Naive B cell (primary cell): ENCODE data around the gene ARHGAP12. TPM values are rescaled to one million over a fixed set of nuclear protein-coding genes. Genes with fewer than 3 reads are reported as not detected.

Experiments used
- ATAC-seq, 2 donors: fragments of 150-1000 bp; cut with Tn5 transposase; 2 replicates each; pipeline ENCODE4 v1.10.0; 2021; ENCODE audit warnings: low read depth in 2 of 2, mild to moderate bottlenecking in 2 of 2, moderate library complexity in 2 of 2
- DNase-seq: peaks from one replicate; pipeline ENCODE4 v3.0.0; 2022
- H3K27ac Mint-ChIP-seq, 6 donors: one replicate each; pipeline ENCODE4 v1.8.0; 2020 to 2022; ENCODE audit warnings: mild to moderate bottlenecking in 6 of 6, mixed read lengths in 6 of 6, moderate library complexity in 5 of 6, inconsistent platforms in 2 of 6
- H3K27me3 Mint-ChIP-seq, 3 donors: one replicate each; pipeline ENCODE4 v1.8.0; 2021 to 2022; ENCODE audit warnings: mixed read lengths in 3 of 3, mild to moderate bottlenecking in 1 of 3
- H3K36me3 Mint-ChIP-seq, 2 donors: one replicate each; pipeline ENCODE4 v1.8.0; 2020 to 2022; ENCODE audit warnings: mixed read lengths in 2 of 2, inconsistent platforms in 1 of 2, mild to moderate bottlenecking in 1 of 2
- H3K4me1 Mint-ChIP-seq, 3 donors: one replicate each; pipeline ENCODE4 v1.8.0; 2020 to 2022; ENCODE audit warnings: mixed read lengths in 3 of 3, inconsistent platforms in 1 of 3, mild to moderate bottlenecking in 1 of 3, moderate library complexity in 1 of 3
- H3K4me3 Mint-ChIP-seq, 8 donors: one replicate each; pipeline ENCODE4 v1.8.0; 2020 to 2022; ENCODE audit warnings: mild to moderate bottlenecking in 8 of 8, mixed read lengths in 8 of 8, moderate library complexity in 8 of 8, inconsistent platforms in 2 of 8
- H3K9me3 Mint-ChIP-seq, 7 donors: one replicate each; pipeline ENCODE4 v1.8.0; 2020 to 2022; ENCODE audit warnings: mixed read lengths in 7 of 7, mild to moderate bottlenecking in 5 of 7, inconsistent platforms in 2 of 7, moderate library complexity in 1 of 7
- polyA plus RNA-seq, 6 donors: library from polyadenylated mRNA; unstranded; fragments of 300-500 nt; fragmentation: Illumina TruSeq; gene quantifications; one replicate each; pipeline ENCODE4 v1.2.3, GENCODE V29; 2021; ENCODE audit warnings: low read depth in 6 of 6

The ARHGAP12 gene
- polyA plus RNA-seq, 6 donors from 2014 or later, result 13.1 to 18.2 (median 15.1) TPM

DNA sequence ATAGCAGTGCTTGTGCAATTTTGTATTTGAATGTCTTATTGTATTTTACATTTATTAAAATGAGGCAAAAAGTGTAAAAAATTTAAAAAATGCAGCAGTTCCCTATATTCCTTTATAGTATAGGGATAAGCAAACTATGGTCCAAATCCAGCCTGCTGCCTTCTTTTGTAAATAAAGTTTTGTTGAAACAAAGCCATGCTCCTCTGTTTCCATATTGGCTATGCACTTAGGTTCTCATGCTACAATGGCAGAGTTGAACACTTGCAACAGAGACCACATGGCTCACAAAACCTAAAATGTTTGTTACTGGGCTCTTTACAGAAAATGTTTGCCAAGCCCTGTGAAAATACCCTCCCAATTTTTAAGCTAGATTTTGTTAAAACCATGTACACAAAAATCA lies 50.1 kb downstream of the ARHGAP12 start:
- no peaks in the 10 kb centered on the region for H3K9me3 Mint-ChIP-seq
- peaks cover 8 to 23% (median 16%) of the 10 kb centered on the region in 3 donors for H3K4me1 Mint-ChIP-seq
- peak overlapping the region in 1 of 6 donors; percentile 0 for H3K27ac Mint-ChIP-seq
- no peaks in the 10 kb centered on the region for H3K36me3 Mint-ChIP-seq
- no peak overlapping the region for H3K4me3 Mint-ChIP-seq
- no peaks in the 10 kb centered on the region for H3K27me3 Mint-ChIP-seq
- no peak for DNase-seq
- no peak for ATAC-seq

DNA sequence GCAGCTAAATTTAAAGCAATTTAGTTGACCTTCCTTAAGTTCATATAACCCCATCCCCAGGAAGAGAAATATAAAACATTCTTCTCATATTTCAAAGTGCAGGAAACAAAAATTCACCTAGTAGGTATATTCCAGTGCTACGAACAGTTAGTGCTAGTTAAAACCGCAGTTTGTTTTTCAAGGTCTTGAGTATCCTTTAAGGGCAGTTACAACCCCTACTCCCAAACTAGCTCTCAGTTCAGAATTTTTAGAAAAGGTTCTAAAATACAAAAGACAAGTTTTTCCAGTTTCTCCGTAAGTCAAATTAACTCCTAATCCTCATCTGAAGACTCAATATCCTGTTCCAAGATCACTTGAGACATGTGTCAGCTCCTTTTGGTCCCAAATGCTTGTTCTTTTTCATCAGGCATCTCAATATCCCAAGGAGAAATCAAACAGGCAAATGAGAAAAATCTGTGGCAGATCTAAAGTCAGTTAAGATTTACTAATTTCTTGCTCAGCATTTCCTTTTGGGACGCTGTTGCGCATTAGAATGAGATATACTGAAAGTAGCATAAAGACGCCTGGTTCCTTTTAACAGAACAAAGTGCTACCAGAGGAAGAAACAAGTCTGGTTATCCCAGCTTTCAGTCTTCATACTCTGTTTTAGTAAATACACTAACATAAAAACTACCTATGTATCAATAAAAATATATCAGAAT lies 51.8 kb downstream of the ARHGAP12 start:
- H3K36me3 Mint-ChIP-seq, result no peaks in the 10 kb centered on the region
- DNase-seq (no peak), ATAC-seq (no peak)
- H3K4me3 Mint-ChIP-seq, result no peak overlapping the region
- H3K9me3 Mint-ChIP-seq, result no peaks in the 10 kb centered on the region
- H3K27me3 Mint-ChIP-seq, result no peaks in the 10 kb centered on the region
- peaks cover 3 to 16% (median 9%) of the 10 kb centered on the region in 3 donors for H3K4me1 Mint-ChIP-seq
- no peak overlapping the region for H3K27ac Mint-ChIP-seq

DNA sequence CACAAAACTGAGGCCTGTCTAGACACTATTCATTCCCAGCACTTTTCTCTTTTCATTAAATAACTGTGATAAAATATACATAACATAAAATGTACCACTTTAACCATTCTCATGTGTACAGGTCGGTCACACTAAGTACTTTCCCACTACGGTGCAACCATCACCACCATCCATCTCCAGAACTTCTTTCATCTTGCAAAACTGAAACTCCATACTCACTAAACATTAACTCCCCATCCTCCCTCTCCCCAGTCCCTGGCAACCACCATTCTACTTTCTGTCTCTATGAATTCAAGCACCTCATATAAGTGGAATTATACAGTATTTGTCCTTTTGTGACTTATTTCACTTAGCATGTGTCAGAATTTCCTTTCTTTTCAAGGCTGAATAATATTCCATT lies 53.0 kb downstream of the ARHGAP12 start:
- Mint-ChIP-seq H3K4me3 (no peak overlapping the region), H3K9me3 (no peaks in the 10 kb centered on the region), H3K27ac (peak overlapping the region in 1 of 6 donors; percentile 81), H3K36me3 (no peaks in the 10 kb centered on the region), H3K4me1 (peaks cover 3 to 12% (median 9%) of the 10 kb centered on the region in 3 donors), H3K27me3 (no peaks in the 10 kb centered on the region)
- ATAC-seq (no peak), DNase-seq (no peak)

DNA sequence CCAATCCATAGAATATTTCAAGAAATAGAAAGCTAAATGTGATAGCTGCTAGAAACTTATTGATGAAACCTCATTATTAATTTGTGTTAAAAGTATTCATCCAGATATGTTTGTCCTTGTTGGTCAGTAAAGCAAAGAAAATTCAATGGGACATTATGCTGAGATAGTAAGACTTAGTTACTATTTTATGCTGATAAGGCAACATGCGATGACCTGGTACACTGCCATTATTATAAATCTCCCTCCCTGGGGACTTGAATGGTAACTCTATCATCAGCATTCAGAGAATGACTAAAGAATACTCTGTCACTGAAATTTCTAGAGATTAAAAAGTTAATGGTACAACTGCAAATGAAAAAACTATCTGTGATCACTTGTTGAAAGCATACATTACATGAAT lies 54.9 kb downstream of the ARHGAP12 start:
- peaks cover 1 to 9% (median 4%) of the 10 kb centered on the region in 3 donors for H3K4me1 Mint-ChIP-seq
- no peak overlapping the region for H3K27ac Mint-ChIP-seq
- no peak overlapping the region for H3K4me3 Mint-ChIP-seq
- ATAC-seq, result no peak
- no peaks in the 10 kb centered on the region for H3K27me3 Mint-ChIP-seq
- H3K9me3 Mint-ChIP-seq, result no peaks in the 10 kb centered on the region
- no peak for DNase-seq
- no peaks in the 10 kb centered on the region for H3K36me3 Mint-ChIP-seq

DNA sequence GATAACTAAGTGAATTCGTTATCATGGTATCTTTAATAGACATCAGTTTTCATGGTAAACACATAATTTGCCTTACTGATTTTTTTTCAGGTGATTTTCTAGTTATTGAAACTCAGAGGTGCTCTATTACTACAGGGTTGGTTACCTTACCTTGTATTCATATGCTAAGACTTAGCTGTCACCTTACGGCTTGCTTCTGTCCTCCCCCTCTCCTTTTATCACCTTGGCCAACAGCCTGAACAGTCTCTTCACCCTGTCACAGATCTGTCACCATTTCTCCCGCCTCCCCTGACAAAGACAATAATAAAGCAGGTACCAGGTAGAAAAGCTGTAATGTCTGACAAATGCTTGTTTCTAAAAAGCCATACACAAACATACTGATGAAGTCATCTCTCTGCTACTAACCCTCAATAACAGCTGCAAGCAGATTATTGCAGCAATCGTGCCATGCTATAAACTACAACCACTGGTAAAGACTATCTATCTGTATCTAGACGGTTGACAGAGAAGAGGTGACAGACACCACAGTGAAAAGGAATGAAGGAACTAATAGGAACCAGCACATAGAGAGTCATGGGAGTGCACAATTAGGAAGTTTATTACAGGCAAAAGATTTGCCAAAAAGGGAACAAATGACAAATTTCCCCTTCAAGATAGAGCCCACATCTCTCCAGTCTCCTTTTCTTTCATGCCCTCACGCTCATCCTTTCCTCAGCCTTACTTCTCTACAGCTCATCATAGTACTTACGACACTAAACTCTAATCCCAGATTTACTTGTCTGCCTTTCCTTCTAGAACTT lies 57.2 kb downstream of the ARHGAP12 start:
- H3K36me3 Mint-ChIP-seq, result no peaks in the 10 kb centered on the region
- H3K9me3 Mint-ChIP-seq, result no peaks in the 10 kb centered on the region
- no peaks in the 10 kb centered on the region for H3K27me3 Mint-ChIP-seq
- H3K4me3 Mint-ChIP-seq, result no peak overlapping the region
- DNase-seq, result no peak
- ATAC-seq, result no peak
- H3K27ac Mint-ChIP-seq, result no peak overlapping the region
- H3K4me1 Mint-ChIP-seq, result peaks cover 0 to 10% (median 2%) of the 10 kb centered on the region in 3 donors

DNA sequence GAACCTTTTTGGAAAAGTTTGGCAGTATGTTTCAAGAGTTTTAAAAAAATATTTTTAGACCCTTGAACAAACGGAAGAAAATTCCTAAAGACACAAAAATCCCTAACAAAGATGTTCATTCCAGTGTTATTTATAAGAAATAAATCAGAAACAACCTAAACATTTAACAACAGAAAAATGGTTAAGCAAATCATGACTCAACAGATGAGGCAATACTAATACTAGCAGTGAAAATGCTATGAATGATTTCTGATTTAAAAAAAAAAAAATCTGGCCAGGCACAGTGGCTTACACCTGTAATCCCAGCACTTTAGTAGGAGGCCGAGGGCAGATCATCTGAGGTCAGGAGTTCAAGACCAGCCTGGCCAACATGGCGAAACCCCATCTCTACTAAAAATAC lies 61.0 kb downstream of the ARHGAP12 start:
- H3K27ac Mint-ChIP-seq, result peak overlapping the region in 2 of 6 donors; percentile 13 to 23
- DNase-seq (no peak), ATAC-seq (no peak)
- H3K4me1 Mint-ChIP-seq, result peaks cover 25 to 27% (median 25%) of the 10 kb centered on the region in 3 donors
- no peaks in the 10 kb centered on the region for H3K27me3 Mint-ChIP-seq
- H3K9me3 Mint-ChIP-seq, result peaks cover 0 to 4% (median 0%) of the 10 kb centered on the region in 7 donors
- no peaks in the 10 kb centered on the region for H3K36me3 Mint-ChIP-seq
- H3K4me3 Mint-ChIP-seq, result no peak overlapping the region

DNA sequence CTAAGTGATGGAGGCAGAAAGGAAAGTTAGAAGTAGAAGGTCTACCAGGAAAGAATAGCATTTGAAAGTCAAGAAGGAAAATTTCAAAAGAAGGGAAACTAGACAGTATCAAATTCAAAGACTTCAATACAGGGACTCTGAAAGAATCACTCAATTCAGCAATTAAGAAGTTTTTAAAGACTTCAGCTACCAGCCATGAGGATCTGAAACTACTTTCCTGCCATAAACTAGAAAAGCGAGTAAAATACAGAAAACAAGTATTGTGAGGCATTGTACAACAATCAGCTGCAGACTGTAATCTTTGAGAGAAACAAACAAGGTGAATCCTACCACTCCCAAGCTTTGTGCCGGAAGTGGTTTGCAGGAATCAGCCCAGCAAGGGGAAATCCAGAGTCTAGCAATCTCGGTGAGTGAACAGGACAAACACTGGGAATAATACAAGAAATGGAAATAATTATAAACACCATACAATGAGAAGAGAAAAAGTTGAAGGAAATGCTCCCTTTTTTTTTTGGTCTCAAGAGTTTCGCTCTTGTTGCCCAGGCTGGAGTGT lies 62.4 kb downstream of the ARHGAP12 start:
- H3K9me3 Mint-ChIP-seq, result peaks cover 0 to 4% (median 0%) of the 10 kb centered on the region in 7 donors
- peaks cover 0 to 3% of the 10 kb centered on the region in 2 donors for H3K36me3 Mint-ChIP-seq
- H3K27me3 Mint-ChIP-seq, result no peaks in the 10 kb centered on the region
- no peak overlapping the region for H3K4me3 Mint-ChIP-seq
- peak overlapping the region in 5 of 6 donors; percentile 9 to 88 (median 55) for H3K27ac Mint-ChIP-seq
- peaks cover 29 to 31% (median 29%) of the 10 kb centered on the region in 3 donors for H3K4me1 Mint-ChIP-seq
- ATAC-seq (no peak), DNase-seq (no peak)

DNA sequence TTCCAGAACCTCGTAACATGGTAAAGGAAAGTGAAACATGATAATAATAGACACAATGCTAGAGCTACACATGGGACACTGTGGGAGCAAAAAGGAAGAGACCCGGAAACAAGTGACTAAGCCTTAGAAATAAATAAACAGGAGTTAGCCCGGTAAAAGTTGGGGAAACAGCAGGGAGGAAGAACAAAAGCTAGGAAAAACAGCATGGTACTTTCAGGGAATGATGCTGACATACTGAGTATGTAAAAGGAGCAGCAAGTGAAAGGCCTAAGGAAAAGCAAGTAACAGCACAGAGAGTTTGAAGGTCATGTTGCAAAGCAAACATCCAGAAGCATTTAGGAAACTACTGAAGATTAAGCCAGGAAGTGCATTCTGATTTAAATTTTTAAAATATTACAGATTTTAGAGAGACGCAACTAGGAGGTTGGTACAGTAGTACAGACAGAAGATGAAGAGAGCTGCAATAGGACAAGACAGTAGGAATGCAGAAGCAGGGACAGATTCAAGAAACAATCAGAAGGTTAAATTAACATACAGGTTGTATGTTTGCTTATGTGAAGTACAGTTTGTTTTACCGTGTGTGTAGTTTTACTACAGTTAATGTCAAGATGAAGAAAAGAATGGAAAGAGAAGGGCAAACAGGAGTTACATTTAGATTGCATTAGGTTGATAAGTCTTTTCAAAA lies 63.7 kb downstream of the ARHGAP12 start:
- peak overlapping the region in 1 of 6 donors; percentile 23 for H3K27ac Mint-ChIP-seq
- no peaks in the 10 kb centered on the region for H3K27me3 Mint-ChIP-seq
- peak overlapping the region in 1 of 8 donors; percentile 2 for H3K4me3 Mint-ChIP-seq
- peaks cover 0 to 4% of the 10 kb centered on the region in 2 donors for H3K36me3 Mint-ChIP-seq
- no peak for ATAC-seq
- H3K4me1 Mint-ChIP-seq, result peaks cover 29 to 31% (median 29%) of the 10 kb centered on the region in 3 donors
- no peak for DNase-seq
- H3K9me3 Mint-ChIP-seq, result peaks cover 0 to 4% (median 0%) of the 10 kb centered on the region in 7 donors

DNA sequence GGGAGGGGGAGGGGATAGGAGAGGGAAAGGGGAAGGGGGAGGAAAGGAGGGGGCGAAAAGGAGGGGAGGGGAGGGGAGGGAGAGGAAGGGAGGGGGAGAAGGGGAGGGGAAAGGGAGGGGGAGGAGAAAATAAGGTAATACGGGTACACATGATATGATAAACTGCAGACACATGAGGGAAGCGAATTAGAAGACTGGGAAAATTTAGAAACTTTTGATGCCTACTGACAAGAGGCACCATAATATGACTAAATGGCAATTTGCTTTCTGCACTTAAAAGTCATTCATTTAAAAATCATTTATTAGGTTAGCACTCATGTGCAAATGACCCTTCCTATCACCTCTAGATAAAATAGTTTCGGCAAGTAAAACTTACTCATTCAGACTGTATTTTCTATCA lies 73.6 kb downstream of the ARHGAP12 start:
- Mint-ChIP-seq H3K27me3 (no peaks in the 10 kb centered on the region), H3K4me3 (no peak overlapping the region), H3K4me1 (peaks cover 0 to 12% (median 2%) of the 10 kb centered on the region in 3 donors), H3K9me3 (peaks cover 0 to 8% (median 2%) of the 10 kb centered on the region in 7 donors), H3K36me3 (peaks cover 22 to 30% of the 10 kb centered on the region in 2 donors), H3K27ac (peak overlapping the region in 1 of 6 donors; percentile 56)
- no peak for ATAC-seq
- no peak for DNase-seq

DNA sequence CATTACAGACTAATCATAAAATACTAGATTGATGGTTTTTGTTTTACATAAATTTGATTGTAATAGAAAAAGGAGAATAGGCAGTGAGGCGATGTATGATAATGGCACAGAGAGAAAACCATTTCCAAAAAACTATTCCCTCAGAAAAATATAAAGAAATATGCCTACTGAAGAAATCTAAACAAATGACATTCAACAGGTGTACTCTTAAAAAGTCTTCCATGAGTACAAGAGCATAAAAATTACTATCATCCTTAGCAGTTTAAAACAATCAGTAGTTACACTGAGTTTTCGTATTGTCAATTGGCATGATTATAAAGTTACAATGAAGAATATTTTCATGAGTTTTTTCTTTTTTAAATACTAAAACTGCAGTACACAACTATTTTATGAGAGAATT lies 75.0 kb downstream of the ARHGAP12 start:
- peaks cover 0 to 1% (median 0%) of the 10 kb centered on the region in 7 donors for H3K9me3 Mint-ChIP-seq
- H3K36me3 Mint-ChIP-seq, result peaks cover 14 to 27% of the 10 kb centered on the region in 2 donors
- no peaks in the 10 kb centered on the region for H3K27me3 Mint-ChIP-seq
- H3K27ac Mint-ChIP-seq, result no peak overlapping the region
- no peak for ATAC-seq
- DNase-seq, result no peak
- peaks cover 0 to 18% (median 2%) of the 10 kb centered on the region in 3 donors for H3K4me1 Mint-ChIP-seq
- H3K4me3 Mint-ChIP-seq, result no peak overlapping the region

DNA sequence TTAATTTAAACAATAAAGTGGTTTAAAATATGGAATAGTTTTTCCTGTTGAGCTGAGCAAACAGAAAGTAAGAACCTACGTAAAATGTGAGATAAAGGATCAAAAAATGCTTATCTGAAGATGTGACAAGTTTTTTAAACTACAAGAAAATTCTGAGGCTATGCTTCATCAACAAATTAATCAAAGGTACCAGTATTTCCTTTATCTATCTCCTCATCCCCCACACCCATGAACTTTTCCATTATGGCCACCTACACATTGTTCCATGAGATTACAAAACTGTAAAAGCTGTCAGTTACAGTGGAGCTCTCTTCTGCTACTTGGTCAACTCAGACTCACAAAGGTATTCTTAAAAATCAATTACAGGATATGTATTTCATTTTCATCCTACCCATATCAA lies 77.4 kb downstream of the ARHGAP12 start:
- Mint-ChIP-seq H3K27me3 (no peaks in the 10 kb centered on the region), H3K36me3 (peaks cover 8 to 12% of the 10 kb centered on the region in 2 donors), H3K27ac (no peak overlapping the region), H3K4me1 (peaks cover 0 to 6% (median 2%) of the 10 kb centered on the region in 3 donors), H3K9me3 (no peaks in the 10 kb centered on the region), H3K4me3 (no peak overlapping the region)
- DNase-seq, result no peak
- ATAC-seq, result no peak

DNA sequence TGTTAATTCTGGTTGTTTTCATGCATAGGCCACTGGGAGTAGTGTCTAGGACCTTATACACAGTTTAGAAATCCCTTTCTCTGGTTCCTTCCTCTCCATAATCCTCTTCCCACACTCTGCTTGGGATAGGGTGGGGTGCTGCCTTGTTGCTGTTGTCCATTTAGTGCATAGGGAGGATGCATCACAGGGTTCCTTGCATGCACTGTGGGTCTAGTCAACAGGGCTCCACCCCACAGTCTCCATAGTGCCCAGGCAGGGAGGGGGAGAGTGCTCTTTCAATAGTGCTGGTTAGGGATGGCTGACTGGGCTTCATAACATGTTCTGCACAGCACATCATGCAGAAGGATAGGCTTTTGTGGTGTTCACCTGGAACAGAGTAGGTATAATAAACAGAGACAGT lies 81.1 kb downstream of the ARHGAP12 start:
- H3K4me1 Mint-ChIP-seq, result peaks cover 0 to 6% (median 0%) of the 10 kb centered on the region in 3 donors
- H3K9me3 Mint-ChIP-seq, result no peaks in the 10 kb centered on the region
- no peak overlapping the region for H3K27ac Mint-ChIP-seq
- no peak for ATAC-seq
- H3K36me3 Mint-ChIP-seq, result peaks cover 5 to 12% of the 10 kb centered on the region in 2 donors
- no peak overlapping the region for H3K4me3 Mint-ChIP-seq
- no peaks in the 10 kb centered on the region for H3K27me3 Mint-ChIP-seq
- no peak for DNase-seq

DNA sequence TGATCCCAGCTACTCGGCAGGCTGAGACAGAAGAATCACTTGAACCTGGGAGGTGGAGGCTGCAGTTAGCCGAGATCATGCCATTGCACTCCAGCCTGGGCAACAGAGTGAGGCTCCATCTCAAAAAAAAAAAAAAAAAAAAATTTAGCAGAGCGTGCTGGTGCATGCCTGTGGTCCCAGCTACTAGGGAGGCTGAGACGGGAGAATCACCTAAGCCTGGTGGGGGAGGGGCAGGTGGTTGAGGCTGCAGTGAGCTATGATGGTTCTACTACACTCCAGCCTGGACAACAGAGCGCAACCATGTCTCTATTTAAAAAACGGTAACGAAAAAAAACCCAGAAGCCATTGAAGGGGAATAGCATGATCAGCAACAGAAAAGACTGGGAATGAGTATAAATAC lies 89.9 kb downstream of the ARHGAP12 start:
- Mint-ChIP-seq H3K4me3 (no peak overlapping the region), H3K9me3 (no peaks in the 10 kb centered on the region)

More for the DNA sequence above, 89.9 kb downstream of the ARHGAP12 start:
- DNase-seq, result no peak
- no peaks in the 10 kb centered on the region for H3K36me3 Mint-ChIP-seq
- ATAC-seq, result no peak
- peaks cover 4 to 11% (median 7%) of the 10 kb centered on the region in 3 donors for H3K4me1 Mint-ChIP-seq
- peak overlapping the region in 1 of 6 donors; percentile 85 for H3K27ac Mint-ChIP-seq
- H3K27me3 Mint-ChIP-seq, result no peaks in the 10 kb centered on the region
